GM13976 (cell line): ENCODE data around the gene DOK1.

Experiments
- DNase-seq: peaks from one replicate; pipeline ENCODE4 v3.0.0; 2012; ENCODE audit warnings: low spot score
- CTCF ChIP-seq: IDR thresholded peaks from 2 replicates; pipeline ENCODE4 v1.5.1; 2012; ENCODE audit warnings: borderline replicate concordance, mild to moderate bottlenecking; ENCODE audit not compliant: insufficient read depth; ENCODE audit errors: extremely low read depth, missing control alignments, control extremely low read depth
- in situ Hi-C: fragments of 300-500 bp; cut with MboI; formaldehyde crosslinking; loops from one replicate; pipeline ENCODE4 v1.12.0; 2022; ENCODE audit warnings: low sequenced_read_pairs, mixed read lengths, inconsistent platforms; ENCODE audit not compliant: unreplicated experiment

DOK1 gene

GRCh38 chr2:74581463-74581862 is 26.9 kb downstream of the DOK1 start:
- TF ChIP-seq CTCF = no peak
- in situ Hi-C loops = loop anchor here (10.0 kb wide), 1 partner anchor 47 kb away; no protein-coding TSS in a partner anchor
- no peak for DNase-seq

GRCh38 chr2:74582184-74582583 is 27.7 kb downstream of the DOK1 start:
- DNase-seq = no peak
- no peak for TF ChIP-seq CTCF
- in situ Hi-C loops = loop anchor here (10.0 kb wide), 1 partner anchor 47 kb away; no protein-coding TSS in a partner anchor

GRCh38 chr2:74583504-74583903 is 29.0 kb downstream of the DOK1 start:
- DNase-seq = no peak
- in situ Hi-C loops = loop anchor here (10.0 kb wide), 1 partner anchor 49 kb away; no protein-coding TSS in a partner anchor
- TF ChIP-seq CTCF = no peak

GRCh38 chr2:74584088-74584645 is 29.6 kb downstream of the DOK1 start:
- TF ChIP-seq CTCF = no peak
- DNase-seq = peak; percentile 37
- in situ Hi-C loops = loop anchor here (10.0 kb wide), 1 partner anchor 49 kb away; no protein-coding TSS in a partner anchor

DNA sequence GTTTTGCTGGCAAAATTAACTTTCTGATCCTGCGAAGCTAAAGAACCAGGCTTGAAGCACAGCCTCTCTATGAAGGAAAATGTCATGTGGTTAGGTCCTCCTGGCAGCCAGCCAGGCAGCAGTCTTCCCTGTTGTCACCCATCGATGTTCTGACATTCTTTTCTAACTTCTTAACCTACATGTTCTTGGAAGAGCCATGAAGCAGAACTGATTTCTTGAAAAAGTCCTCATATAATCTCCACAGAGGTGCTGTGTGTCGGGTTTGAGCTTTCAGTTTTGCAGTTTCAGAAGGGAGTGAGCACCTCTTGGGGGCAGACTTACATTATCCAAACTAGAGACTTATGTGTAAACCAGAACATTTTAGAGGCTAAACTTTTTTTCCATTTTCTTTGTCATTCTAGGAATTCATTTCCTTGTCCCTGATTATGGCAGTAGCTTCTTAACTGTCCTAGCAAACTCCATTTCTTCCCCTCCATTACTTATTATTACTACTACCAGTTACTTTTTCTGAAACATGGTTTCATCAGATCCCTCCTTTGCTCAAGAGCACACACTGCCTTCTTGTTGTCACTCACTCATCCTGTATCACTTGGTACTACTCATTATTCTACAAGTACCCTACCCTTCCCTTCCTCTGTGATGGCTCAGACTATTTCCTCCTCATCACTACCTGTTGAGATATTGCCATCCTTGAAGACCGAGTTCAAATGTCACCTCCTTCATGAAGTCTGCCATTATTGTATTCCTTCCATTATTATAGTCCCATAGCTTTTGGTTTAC is 31.1 kb downstream of the DOK1 start:
- in situ Hi-C loops = loop anchor here (10.0 kb wide), 1 partner anchor 51 kb away; no protein-coding TSS in a partner anchor
- TF ChIP-seq CTCF = peak; percentile 20
- peak; percentile 47 for DNase-seq

DNA sequence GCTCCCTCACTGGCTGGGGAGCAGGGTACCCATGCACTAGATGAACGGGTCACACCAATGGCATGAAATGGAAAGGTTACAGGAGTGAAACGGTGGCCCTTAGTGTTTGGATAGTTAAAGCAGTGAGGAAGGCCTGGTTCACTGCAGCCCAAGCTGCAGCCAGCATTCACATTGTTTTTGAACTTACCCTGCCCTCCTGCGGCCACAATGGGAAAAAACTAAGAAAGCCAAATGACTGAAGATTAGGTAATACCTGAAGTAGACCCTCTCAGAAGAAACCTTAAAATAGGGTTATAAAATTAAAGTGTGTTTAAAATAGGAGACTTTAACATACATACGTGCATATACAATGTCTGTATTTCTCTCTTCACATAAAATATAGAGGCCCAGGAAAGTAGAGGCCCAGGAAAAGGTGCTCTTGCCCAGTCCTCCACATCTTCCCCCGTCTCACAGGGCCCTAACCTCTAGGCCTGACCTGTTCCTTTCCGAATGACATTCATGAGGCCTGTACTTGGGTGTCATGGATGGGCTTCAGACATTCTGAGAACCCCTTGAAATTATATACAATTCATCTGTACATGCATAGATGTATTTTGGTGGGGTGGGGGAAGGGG is 33.3 kb downstream of the DOK1 start:
- in situ Hi-C loops = loop anchor here (10.0 kb wide), 1 partner anchor 53 kb away; no protein-coding TSS in a partner anchor
- peak; percentile 72 for TF ChIP-seq CTCF
- peak; percentile 82 for DNase-seq
